G401.6 (cell line): Measurements from ENCODE around the gene PRKN.

ENCODE experiments used
- FAIRE-seq: peaks from 2 replicates; lab custom pipeline; 2012; peaks lifted over from hg19 to GRCh38; lab: Jason Lieb, UNC

PRKN gene

GRCh38 chr6:161437851-161438250 lies 1289.7 kb downstream of the PRKN start:
- no peak for FAIRE-seq

GRCh38 chr6:161436106-161436876 lies 1291.3 kb downstream of the PRKN start:
- no peak for FAIRE-seq

GRCh38 chr6:161435748-161436070 lies 1291.9 kb downstream of the PRKN start:
- no peak for FAIRE-seq

- no peak for FAIRE-seq
These were observed 1292.4 kb downstream of the PRKN start for GRCh38 chr6:161434921-161435747.

GRCh38 chr6:161434350-161434749 lies 1293.2 kb downstream of the PRKN start:
- no peak for FAIRE-seq

- FAIRE-seq, result no peak
These were observed 1295.0 kb downstream of the PRKN start for GRCh38 chr6:161432546-161432945.

GRCh38 chr6:161429921-161430490 lies 1297.6 kb downstream of the PRKN start:
- FAIRE-seq, result no peak

GRCh38 chr6:161424421-161424820 lies 1303.1 kb downstream of the PRKN start:
- no peak for FAIRE-seq

GRCh38 chr6:161422710-161423680 lies 1304.6 kb downstream of the PRKN start:
- FAIRE-seq, result no peak

- peak; percentile 91 for FAIRE-seq
These were observed 1309.1 kb downstream of the PRKN start for GRCh38 chr6:161418463-161418945.

- FAIRE-seq, result no peak
These were observed 1309.7 kb downstream of the PRKN start for GRCh38 chr6:161417717-161418462.

- no peak for FAIRE-seq
These were observed 1312.2 kb downstream of the PRKN start for GRCh38 chr6:161415302-161415855.

GRCh38 chr6:161414707-161415106 lies 1312.9 kb downstream of the PRKN start:
- FAIRE-seq, result no peak

GRCh38 chr6:161414180-161414579 lies 1313.4 kb downstream of the PRKN start:
- FAIRE-seq, result no peak

- no peak for FAIRE-seq
These were observed 1314.2 kb downstream of the PRKN start for GRCh38 chr6:161413355-161413771.

- FAIRE-seq, result no peak
These were observed 1314.8 kb downstream of the PRKN start for GRCh38 chr6:161412795-161413194.

GRCh38 chr6:161411265-161411944 lies 1316.2 kb downstream of the PRKN start:
- no peak for FAIRE-seq

- no peak for FAIRE-seq
These were observed 1316.8 kb downstream of the PRKN start for GRCh38 chr6:161410736-161411135.

GRCh38 chr6:161410076-161410475 lies 1317.5 kb downstream of the PRKN start:
- no peak for FAIRE-seq

GRCh38 chr6:161409353-161409752 lies 1318.2 kb downstream of the PRKN start:
- no peak for FAIRE-seq
